HG03045 (cell line): ENCODE results near the gene PDE9A.

ENCODE experiments used
- ATAC-seq: cut with Tn5 transposase; IDR thresholded peaks from one replicate; pipeline ENCODE4 v1.9.1; 2021; ENCODE audit warnings: mild to moderate bottlenecking, moderate library complexity; ENCODE audit not compliant: unreplicated experiment

PDE9A gene

GRCh38 chr21:42734323-42734971 is 81.0 kb downstream of the PDE9A start:
- no peak for ATAC-seq

GRCh38 chr21:42735061-42735460 is 81.6 kb downstream of the PDE9A start:
- no peak for ATAC-seq

GRCh38 chr21:42735944-42736343 is 82.5 kb downstream of the PDE9A start:
- no peak for ATAC-seq

- ATAC-seq: no peak
These were observed 83.4 kb downstream of the PDE9A start for GRCh38 chr21:42736646-42737350.

GRCh38 chr21:42737951-42738590 is 84.7 kb downstream of the PDE9A start:
- ATAC-seq: no peak

GRCh38 chr21:42739061-42739931 is 85.9 kb downstream of the PDE9A start:
- ATAC-seq: no peak

GRCh38 chr21:42740405-42740909 is 87.0 kb downstream of the PDE9A start:
- no peak for ATAC-seq

- ATAC-seq: no peak
These were observed 87.6 kb downstream of the PDE9A start for GRCh38 chr21:42741066-42741465.

GRCh38 chr21:42744520-42745445 is 91.4 kb downstream of the PDE9A start:
- ATAC-seq: no peak

- ATAC-seq: no peak
These were observed 92.3 kb downstream of the PDE9A start for GRCh38 chr21:42745511-42746239.

- no peak for ATAC-seq
These were observed 92.8 kb downstream of the PDE9A start for GRCh38 chr21:42746240-42746592.

- ATAC-seq: no peak
These were observed 93.3 kb downstream of the PDE9A start for GRCh38 chr21:42746593-42747275.

GRCh38 chr21:42747276-42747701 is 93.9 kb downstream of the PDE9A start:
- no peak for ATAC-seq

- ATAC-seq: no peak
These were observed 94.4 kb downstream of the PDE9A start for GRCh38 chr21:42747746-42748351.

- ATAC-seq: no peak
These were observed 95.3 kb downstream of the PDE9A start for GRCh38 chr21:42748620-42749176.

GRCh38 chr21:42750737-42751530 is 97.5 kb downstream of the PDE9A start:
- ATAC-seq: no peak

GRCh38 chr21:42751866-42752265 is 98.4 kb downstream of the PDE9A start:
- no peak for ATAC-seq
